HEK293T (cell line): ENCODE results near the gene DGLUCY.

Experiments used
- CTCF ChIA-PET: fragments of 350-600 bp; formaldehyde crosslinking; extraction: SDS; loops from one replicate; lab custom pipeline; 2021; ENCODE audit warnings: antibody characterized with exemption, inconsistent platforms; lab: Yijun Ruan, JAX
- POLR2A ChIA-PET: fragments of 350-600 bp; formaldehyde crosslinking; extraction: SDS; loops from one replicate; lab custom pipeline; 2020; ENCODE audit warnings: antibody characterized with exemption, inconsistent platforms; lab: Yijun Ruan, JAX
- DNase-seq: peaks from one replicate; pipeline ENCODE4 v3.0.0; 2012; ENCODE audit warnings: mixed read lengths; ENCODE audit errors: extremely low spot score
- ARNT ChIP-seq: fragments of 450-650 bp; IDR thresholded peaks from 2 replicates; pipeline ENCODE4 v1.6.1; 2017; ENCODE audit warnings: mild to moderate bottlenecking
- BHLHE40 ChIP-seq: fragments of 450-650 bp; IDR thresholded peaks from 2 replicates; pipeline ENCODE4 v1.6.1; 2016; ENCODE audit warnings: mild to moderate bottlenecking, moderate library complexity, borderline replicate concordance
- CTBP1 ChIP-seq: fragments of 450-650 bp; IDR thresholded peaks from 2 replicates; pipeline ENCODE4 v1.6.1; 2016; ENCODE audit warnings: borderline replicate concordance
- ELF4 ChIP-seq: fragments of 450-650 bp; IDR thresholded peaks from 2 replicates; pipeline ENCODE4 v1.6.1; 2017; ENCODE audit warnings: antibody characterized with exemption
- FOXA1 ChIP-seq: fragments of 450-650 bp; IDR thresholded peaks from 2 replicates; pipeline ENCODE4 v1.6.1; 2016; ENCODE audit warnings: mild to moderate bottlenecking
- FOXK2 ChIP-seq: fragments of 450-650 bp; IDR thresholded peaks from 2 replicates; pipeline ENCODE4 v1.6.1; 2016; ENCODE audit warnings: mild to moderate bottlenecking
- FOXM1 ChIP-seq: fragments of 450-650 bp; IDR thresholded peaks from 2 replicates; pipeline ENCODE4 v1.6.1; 2017; ENCODE audit warnings: mild to moderate bottlenecking, borderline replicate concordance
- HDGF ChIP-seq: fragments of 450-650 bp; IDR thresholded peaks from 2 replicates; pipeline ENCODE4 v1.6.1; 2017; ENCODE audit warnings: antibody characterized with exemption, borderline replicate concordance
- L3MBTL2 ChIP-seq: fragments of 450-650 bp; conservative IDR thresholded peaks from 2 replicates; pipeline ENCODE4 v1.6.1; 2016; ENCODE audit warnings: mild to moderate bottlenecking
- LEF1 ChIP-seq: fragments of 450-650 bp; IDR thresholded peaks from 2 replicates; pipeline ENCODE4 v1.6.1; 2017; ENCODE audit warnings: mild to moderate bottlenecking, borderline replicate concordance
- NFRKB ChIP-seq: fragments of 450-650 bp; IDR thresholded peaks from 2 replicates; pipeline ENCODE4 v1.6.1; 2016; ENCODE audit warnings: mild to moderate bottlenecking, moderate library complexity
- SP1 ChIP-seq: fragments of 450-650 bp; IDR thresholded peaks from 2 replicates; pipeline ENCODE4 v1.6.1; 2017
- SUZ12 ChIP-seq: fragments of 450-650 bp; IDR thresholded peaks from 2 replicates; pipeline ENCODE4 v1.6.1; 2016; ENCODE audit warnings: mild to moderate bottlenecking
- TARDBP ChIP-seq: fragments of 450-650 bp; IDR thresholded peaks from 2 replicates; pipeline ENCODE4 v1.6.1; 2016
- ZNF384 ChIP-seq: fragments of 450-650 bp; IDR thresholded peaks from 2 replicates; pipeline ENCODE4 v1.6.1; 2016
- TF ChIP-seq, protein P1 (sequence below): fragments of 450-650 bp; IDR thresholded peaks from 2 replicates; pipeline ENCODE4 v1.6.1; 2016

Gene DGLUCY

DNA sequence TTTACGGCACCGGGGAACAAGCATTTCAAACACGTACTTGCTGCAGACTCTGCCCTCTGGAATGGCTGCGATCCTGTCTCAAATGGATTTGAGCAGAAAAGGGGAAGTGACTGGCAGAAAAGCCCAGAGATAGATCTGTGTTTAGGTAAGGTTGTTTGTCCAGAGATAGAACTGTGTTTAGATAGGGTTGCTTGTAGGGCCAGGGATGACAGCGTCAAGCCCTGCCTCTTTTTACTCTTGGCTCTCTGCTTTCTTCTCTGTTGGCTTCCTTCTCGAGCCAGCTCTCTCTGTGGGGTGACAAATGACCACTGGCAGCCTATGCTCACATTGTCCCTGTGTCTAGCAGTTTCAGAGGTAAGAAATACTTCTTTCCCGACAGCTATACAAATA, 11.4 kb downstream of the DGLUCY start:
- DNase-seq = no peak
- TF ChIP-seq FOXA1 (no peak), ELF4 (no peak), ZNF384 (no peak), HDGF (no peak), FOXK2 (no peak), BHLHE40 (no peak), FOXM1 (no peak), TARDBP (no peak), LEF1 (no peak), ARNT (no peak), L3MBTL2 (no peak)
- ChIA-PET CTCF (no interaction called here), POLR2A (no interaction called here)

DNA sequence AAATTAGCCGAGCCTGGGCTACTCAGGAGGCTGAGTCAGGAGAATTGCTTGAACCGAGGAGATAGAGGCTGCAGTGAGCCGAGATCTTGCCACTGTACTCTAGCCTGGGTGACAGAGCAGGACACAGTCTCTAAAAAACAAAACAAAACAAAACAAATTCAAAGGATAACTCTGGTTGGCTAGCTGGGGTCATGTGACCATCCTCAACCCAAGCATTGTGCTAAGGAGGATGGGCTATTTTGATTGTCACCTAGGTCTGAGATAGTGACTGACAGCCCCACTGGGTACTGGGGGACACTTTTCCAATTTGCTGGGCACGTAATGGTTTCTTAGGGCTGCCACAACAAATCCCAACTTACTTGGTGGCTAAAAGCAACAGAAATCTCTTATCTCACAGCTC, 11.9 kb downstream of the DGLUCY start:
- ChIA-PET CTCF (no interaction called here), POLR2A (no interaction called here)
- TF ChIP-seq FOXK2 (no peak), HDGF (no peak)
- no peak for DNase-seq

DNA sequence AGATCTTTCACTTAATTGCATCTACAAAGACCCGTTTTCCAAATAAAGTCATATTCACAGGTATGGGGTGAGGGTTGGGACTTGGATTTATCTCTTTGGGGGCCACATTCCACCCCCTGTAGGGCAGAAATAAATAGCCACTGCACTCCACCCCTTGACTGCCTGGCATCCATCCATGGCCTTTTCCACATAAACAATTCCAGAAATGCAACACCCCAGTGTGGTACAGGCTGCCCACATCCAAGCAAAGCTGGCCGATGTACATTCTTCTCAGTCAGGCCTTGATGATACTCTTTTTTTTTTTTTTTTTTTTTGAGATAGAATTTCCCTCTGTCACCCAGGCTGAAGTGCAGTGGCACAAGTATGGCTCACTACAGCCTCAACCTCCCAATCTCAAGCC, 12.9 kb downstream of the DGLUCY start:
- CTCF ChIA-PET = interaction anchor here (0.5 kb wide), 1 partner anchor 927 kb away, joined by 3 read pairs; no protein-coding TSS in a partner anchor
- POLR2A ChIA-PET = no interaction called here

DNA sequence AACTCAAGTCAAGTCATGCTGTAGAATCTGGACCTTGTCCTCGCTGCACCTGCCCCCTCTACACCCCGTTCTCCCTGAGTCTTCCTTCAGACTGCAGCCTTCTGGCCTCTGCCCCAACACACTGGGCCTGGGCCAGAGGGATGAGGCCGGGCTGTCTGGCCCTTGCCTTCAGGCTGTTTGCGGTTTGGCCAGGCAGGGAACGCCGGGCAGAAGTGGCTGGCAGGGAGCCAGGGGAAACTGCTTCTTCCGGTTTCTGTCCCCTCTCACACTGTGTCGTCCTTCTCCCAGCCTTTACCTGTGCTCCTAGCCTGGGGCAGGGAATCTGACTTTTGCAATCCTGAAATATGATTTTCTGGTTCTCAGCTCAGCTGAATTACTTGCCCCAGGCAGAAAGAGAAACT, 13.5 kb downstream of the DGLUCY start:
- no peak for TF ChIP-seq HDGF
- TF ChIP-seq FOXA1 = no peak
- TF ChIP-seq SP1 = no peak
- no peak for TF ChIP-seq SUZ12
- TF ChIP-seq, protein P1, sequence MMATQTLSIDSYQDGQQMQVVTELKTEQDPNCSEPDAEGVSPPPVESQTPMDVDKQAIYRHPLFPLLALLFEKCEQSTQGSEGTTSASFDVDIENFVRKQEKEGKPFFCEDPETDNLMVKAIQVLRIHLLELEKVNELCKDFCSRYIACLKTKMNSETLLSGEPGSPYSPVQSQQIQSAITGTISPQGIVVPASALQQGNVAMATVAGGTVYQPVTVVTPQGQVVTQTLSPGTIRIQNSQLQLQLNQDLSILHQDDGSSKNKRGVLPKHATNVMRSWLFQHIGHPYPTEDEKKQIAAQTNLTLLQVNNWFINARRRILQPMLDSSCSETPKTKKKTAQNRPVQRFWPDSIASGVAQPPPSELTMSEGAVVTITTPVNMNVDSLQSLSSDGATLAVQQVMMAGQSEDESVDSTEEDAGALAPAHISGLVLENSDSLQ = no peak
- no peak for TF ChIP-seq CTBP1
- no peak for TF ChIP-seq ELF4
- TF ChIP-seq TARDBP = no peak
- no peak for TF ChIP-seq FOXK2
- TF ChIP-seq BHLHE40 = no peak
- no peak for TF ChIP-seq ARNT
- no peak for TF ChIP-seq FOXM1
- TF ChIP-seq NFRKB = no peak
- TF ChIP-seq LEF1 = no peak
- POLR2A ChIA-PET = no interaction called here
- no peak for DNase-seq
- CTCF ChIA-PET = no interaction called here

More for the DNA sequence above, 12.9 kb downstream of the DGLUCY start:
- TF ChIP-seq FOXK2 (no peak), TARDBP (no peak), CTBP1 (no peak)
- no peak for DNase-seq

DNA sequence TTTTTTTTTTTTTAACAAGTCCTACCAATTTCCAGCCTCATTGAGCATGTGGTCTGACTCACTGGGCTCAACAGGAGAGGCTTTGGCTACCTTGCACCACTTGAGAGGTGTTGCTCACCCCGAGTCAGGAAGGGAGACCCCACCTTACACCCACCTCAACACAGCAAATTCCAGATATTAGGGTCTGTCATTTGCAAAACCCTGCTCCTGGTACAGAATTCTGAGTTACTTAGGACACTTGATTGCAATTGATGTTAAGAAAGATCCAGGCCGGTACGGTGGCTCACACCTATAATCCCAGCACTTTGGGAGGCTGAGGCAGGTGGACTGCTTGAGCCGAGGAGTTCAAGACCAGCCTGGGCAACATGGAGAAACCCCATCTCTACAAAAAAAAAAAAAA, 14.1 kb downstream of the DGLUCY start:
- DNase-seq = no peak
- TF ChIP-seq BHLHE40 (no peak), CTBP1 (no peak), FOXA1 (no peak), TARDBP (no peak), LEF1 (no peak), ZNF384 (no peak), ARNT (no peak), HDGF (no peak), SP1 (no peak), NFRKB (no peak), FOXM1 (no peak), SUZ12 (no peak), L3MBTL2 (no peak), ELF4 (no peak), FOXK2 (no peak)
- TF ChIP-seq, protein P1 = no peak
- POLR2A ChIA-PET = no interaction called here
- CTCF ChIA-PET = no interaction called here

DNA sequence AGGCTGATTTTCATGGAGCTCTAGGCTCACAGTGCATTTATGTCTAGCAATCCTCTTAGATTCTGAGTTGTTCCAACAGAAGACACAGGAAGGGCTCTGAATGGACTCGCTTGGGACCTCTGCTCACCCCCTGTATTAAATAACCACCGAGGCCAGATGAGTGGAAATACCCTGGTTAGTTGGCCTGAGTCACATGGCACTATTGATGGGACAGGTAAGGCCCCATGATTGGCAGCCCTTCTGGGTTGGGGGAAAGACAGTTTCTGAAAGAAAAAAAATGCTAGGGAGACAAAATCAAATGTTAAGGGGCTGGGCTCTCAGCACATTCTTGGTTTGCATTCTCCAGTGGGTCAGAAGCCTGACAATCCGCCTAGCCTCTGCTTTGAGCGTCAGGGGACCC, 14.8 kb downstream of the DGLUCY start:
- POLR2A ChIA-PET = no interaction called here
- no peak for DNase-seq
- TF ChIP-seq FOXK2 = no peak
- no peak for TF ChIP-seq SUZ12
- TF ChIP-seq ZNF384 = no peak
- TF ChIP-seq L3MBTL2 = no peak
- TF ChIP-seq FOXA1 = no peak
- TF ChIP-seq ELF4 = no peak
- TF ChIP-seq TARDBP = no peak
- TF ChIP-seq, protein P1 = no peak
- no peak for TF ChIP-seq CTBP1
- no peak for TF ChIP-seq NFRKB
- CTCF ChIA-PET = no interaction called here

DNA sequence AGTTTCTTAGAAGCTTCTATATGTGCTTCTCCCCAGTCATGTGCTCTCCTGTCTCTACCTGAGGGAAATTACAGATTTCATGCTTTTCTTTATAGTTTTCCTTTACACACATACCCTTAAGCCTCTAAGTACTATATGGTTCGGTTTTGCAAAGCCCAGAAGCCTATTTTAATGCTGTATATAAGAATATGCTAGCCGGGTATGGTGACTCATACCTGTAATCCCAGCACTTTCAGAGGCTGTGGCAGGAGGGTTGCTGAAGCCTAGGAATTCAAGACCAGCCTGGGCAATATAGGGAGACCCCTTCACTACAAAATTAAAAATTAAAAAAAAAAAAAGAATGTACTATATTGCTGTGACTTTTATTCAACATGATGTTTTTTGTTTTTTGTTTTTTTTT, 15.4 kb downstream of the DGLUCY start:
- TF ChIP-seq SUZ12 (no peak), LEF1 (no peak), FOXK2 (no peak), L3MBTL2 (no peak), ELF4 (no peak), SP1 (no peak), ZNF384 (no peak), BHLHE40 (no peak), CTBP1 (no peak), FOXA1 (no peak), ARNT (no peak), FOXM1 (no peak), TARDBP (no peak), NFRKB (no peak), HDGF (no peak)
- TF ChIP-seq, protein P1 = no peak
- DNase-seq = no peak
- POLR2A ChIA-PET = no interaction called here
- CTCF ChIA-PET = no interaction called here
